NCI-H2107 (cell line): ENCODE data around the gene ELN.

ENCODE experiments used
- DNase-seq: peaks from one replicate; lab custom pipeline; 2025; lab: John Stamatoyannopoulos, UW

ELN gene

DNA sequence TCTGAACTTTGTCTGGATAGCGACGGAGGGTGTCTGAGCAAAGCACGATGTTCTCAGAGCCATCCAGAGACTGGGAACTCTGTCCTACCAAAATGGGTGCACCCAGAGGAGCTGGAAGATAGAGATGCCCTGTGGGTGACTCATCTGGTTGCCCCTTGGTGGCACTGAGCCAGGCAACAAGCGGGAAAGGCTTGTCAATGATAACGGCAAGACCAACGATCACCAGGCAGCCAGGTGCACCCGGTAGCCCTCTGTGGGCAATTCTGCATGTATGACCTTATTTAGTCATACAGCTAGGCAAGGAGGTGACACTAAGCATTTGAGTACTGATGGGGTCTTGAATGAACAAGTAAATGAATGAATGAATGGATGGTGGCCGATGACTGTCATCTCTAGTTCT, 2.8 kb upstream of the ELN start:
- no peak for DNase-seq

DNA sequence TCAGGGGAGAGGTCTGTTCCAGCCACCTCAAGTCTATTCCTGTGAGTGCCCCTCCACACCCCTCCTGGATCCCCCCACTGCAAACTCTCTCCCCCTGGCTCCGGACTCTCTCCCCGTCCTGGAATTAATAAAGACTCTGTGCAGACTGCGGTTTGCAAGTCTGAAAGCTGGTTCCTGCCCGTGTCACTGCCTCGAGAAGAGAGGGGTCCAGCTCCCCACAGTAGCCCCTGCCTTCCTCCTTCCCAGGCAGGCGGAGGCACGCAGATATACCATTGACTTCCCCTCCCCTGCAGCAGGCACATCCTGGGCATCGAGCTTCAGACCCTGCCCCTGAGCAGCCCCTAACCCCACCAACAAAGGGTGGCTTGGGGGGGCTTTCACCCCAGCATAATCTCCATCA, 2.2 kb upstream of the ELN start:
- DNase-seq: no peak

DNA sequence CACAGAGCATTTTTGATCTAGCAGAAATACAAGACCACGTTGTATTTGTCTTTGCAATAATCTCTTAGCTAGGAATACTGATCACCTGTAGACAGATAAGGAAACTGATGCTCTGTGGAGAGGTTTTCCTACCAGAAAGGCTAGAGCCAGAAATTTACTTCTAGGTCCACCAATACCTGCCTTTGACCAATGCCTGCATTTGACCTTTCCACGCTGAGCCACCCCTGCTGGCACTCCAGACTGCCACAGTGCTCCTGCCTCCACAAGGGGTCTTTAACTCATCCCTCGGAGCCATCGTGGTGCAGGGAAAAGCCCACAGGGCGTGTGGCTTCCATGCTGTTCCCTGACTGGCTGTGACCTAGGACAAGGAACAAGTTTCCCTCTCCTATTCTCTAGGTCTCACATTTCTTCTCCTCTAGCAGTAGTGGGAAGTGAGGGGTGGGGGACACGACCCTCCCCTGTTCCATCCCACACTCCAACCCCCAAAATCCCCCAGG, 1.5 kb upstream of the ELN start:
- DNase-seq: no peak

DNA sequence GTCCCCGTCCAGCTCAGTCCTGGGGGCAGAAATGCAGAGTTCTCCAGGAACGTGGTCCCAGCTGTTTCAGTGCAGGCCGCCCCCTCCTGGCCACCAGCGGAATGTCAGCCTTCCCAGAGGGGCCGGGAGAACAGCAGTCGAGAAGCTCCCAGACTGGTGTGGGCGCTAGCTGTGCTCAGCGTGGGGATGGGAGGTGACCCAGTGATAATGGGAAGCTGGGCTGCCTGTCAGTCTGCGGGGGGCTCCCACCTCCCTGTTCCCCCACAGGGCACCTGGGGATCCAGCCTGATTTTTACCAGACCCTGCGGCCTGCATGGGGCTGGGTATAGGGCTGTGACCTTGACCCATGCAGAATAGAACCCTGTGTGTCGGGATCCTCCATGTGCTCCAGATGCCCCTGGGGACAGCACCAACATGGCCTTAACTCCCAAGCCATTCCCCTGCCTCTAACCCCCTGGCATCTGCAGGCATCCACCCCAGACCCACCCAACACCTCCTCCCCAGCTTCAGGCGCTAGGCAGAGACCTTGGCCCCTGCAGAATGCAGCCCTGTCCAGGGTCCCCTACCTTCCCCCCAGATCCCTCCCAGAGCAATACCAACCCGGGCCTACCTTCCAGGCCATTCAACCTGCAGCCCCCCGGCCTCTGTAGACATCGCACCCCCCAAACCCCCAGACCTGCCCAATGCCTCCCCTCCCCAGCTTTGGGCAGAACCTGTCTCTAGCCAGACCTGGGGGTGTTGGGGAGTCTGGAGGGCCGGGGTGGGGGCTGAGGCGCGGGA, 880 bp upstream of the ELN start:
- DNase-seq: no peak

DNA sequence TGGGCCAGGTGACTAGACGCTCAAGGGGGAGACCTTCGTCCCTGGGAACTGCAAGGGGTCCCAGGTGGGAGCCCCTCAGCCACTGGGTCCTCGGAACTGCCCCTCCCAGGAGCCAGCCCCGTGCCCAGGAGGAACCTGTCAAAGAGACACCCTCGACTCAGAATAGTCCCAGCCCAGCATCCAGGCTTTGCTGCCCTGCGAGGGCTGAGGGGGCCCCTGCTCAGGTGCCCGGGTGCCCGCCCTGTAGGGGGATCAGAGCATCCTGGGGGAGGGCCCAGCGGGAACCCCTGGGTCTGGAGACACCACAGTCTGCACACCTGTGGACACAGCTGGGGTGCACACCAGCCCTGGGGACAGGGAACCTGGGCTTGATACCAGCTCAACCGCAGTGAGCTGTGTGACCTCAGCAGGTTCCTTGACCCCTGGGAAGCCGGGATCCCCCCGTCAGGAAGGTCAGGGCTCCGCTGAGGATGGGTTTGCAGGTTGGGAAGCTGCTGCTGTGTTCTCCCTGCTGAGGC, 407 bp downstream of the ELN start:
- no peak for DNase-seq

DNA sequence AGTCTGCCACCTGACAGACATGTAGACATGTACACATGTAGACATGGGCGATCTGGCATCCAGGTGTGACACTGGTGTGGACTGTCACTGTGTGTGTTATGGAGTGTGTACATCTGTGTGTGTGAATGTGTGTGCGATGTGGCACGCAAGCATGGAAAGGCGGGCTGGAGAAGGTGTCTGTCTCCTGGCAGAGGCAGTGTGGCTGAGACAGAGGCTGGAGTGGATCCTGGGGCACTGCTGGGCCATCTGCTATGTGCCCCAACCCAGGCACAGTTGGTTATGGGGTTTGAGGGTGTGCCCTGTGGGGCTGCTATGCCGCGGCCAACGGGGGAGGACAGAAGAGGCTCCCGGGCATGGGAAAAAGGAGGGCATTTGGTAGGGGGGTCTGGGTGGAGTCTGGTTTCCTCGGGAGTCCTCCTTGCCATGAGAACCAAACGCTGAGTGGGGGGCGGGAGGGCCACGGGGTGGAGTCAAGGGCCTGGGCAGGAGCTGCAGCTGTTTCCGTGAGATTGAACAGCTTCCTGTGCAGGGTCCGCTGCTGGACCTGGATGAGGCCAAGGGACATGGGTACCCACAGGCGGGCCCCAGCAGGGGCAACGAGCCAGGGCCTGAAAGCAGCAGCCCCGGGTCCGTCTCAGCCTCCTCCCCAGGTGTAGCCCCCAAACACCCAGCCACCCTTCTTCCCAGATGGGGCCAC, 1.3 kb downstream of the ELN start:
- DNase-seq: no peak

DNA sequence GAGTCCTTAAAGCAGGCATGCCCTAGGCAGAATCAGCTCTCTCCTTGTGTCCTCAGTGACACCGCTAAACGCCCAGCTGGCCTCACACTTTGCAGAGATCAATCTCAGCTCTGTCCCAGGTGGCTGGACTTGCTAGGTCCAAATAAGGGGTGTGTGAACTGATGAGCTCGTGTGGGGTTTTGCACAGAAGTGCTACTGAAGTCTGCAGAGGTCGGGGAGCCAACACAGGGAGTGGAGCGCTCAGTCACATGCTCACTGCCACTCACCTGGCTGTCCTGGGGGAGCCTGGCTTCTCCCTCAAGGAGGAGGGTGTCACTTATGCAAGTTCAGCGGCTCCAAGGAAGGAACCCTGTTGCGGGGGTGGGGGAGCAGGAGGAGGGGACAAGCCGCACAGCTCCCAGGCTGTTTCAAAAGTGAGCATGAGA, 2.0 kb downstream of the ELN start:
- no peak for DNase-seq

DNA sequence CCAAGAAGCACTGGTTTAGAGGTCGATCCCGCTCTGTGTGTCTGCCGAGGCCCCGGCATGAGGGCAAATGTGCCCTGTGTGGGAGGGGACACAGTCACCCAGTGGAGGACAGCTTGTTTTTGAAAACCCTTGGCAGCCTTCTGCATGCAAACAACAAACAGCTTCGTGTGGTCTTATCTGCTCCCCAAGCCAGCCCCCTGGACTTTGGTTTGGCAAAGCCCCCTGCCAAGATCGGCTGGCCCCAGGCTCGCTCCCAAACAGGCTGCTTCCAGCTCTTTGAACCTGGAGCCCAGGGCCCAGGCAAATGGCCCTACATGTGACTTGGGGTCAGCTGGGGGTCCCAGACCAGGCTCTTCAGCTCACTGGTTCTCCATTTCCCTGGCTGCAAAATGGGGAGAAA, 2.9 kb downstream of the ELN start:
- DNase-seq: no peak

DNA sequence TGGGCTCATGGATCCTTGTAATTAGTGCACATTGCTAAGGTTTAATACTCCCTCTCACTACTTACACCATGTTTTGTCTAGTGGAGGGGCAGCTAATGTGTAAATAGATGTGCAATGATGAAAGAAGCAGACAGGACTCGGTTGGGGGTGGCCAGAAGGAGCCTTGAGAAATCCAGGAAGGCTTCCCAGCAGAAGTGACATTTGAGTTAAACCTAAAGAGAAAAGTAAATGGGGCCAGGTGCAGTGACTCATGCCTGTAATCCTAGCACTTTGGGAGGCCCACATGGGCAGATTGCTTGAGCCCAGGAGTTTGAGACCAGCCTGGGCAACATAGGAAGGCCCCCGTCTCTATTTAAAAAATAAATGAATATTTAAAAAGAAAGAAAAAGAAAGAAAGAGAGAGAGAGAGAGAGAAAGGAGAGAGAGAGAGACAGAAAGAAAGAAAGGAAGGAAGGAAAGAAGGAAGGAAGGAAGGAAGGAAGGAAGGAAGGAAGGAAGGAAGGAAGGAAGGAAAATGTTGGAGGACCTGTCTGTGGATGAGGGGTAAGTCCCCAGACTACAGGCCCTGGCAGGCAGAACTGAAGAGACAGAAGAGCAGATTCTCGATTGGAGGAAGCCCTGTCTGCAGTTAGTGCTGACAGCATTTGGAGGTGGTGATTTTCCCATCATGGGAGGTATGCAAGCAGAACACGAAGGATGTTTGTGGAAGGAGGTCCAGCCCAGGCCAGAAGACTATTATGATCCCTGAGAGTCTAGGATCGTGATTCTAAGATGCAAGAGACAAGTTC, 3.6 kb downstream of the ELN start:
- DNase-seq: no peak

DNA sequence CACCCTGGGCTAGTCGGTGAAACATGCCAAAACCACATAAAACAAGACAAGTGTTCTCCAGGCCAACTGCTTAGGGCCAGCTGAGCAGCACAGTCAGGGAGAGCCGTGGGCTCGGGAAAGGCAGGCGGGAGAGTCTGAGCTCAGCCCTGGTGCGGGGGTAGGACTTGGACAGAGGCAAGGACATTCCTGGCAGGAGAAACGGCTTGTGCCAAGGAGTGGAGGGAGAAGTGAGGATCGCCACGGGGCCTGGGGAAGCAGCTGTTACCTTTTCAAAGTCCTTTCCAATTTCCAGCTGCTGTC, 4.2 kb downstream of the ELN start:
- DNase-seq: no peak

DNA sequence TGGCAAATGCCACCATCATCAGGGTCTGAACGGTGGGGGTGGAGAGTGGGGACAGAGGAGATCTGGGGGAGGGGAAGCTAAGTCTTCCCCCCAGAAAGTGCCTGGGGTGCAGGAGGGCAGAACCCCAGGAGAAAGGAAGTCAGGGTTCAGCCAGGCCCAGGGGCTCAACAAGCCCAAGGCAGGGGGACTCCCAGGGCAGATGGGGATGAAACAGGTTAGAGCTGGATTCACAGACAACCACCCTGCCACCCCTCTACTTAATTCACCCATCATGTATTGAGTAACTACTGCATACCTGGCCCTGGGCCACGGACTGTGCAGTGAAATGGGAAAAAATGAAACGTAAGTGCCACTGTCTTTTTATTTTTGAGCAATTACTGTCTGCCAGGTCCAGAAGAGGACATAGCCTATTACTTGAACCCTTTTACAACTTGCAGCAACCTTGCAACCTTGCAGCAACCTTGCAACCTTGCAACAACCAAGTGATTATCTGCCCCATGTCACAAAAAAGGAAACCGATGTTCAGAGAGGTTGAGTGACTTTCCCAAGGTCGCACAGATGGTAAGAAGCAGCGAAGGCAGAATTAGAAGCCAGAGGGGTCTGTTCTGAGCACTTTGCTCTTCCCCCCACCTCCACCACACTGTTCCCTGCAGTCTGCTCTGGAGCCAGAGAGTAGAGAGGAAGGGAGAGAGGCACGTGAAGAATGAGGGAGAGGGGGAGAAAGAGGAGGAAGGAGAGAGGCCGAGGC, 4.8 kb downstream of the ELN start:
- DNase-seq: no peak

DNA sequence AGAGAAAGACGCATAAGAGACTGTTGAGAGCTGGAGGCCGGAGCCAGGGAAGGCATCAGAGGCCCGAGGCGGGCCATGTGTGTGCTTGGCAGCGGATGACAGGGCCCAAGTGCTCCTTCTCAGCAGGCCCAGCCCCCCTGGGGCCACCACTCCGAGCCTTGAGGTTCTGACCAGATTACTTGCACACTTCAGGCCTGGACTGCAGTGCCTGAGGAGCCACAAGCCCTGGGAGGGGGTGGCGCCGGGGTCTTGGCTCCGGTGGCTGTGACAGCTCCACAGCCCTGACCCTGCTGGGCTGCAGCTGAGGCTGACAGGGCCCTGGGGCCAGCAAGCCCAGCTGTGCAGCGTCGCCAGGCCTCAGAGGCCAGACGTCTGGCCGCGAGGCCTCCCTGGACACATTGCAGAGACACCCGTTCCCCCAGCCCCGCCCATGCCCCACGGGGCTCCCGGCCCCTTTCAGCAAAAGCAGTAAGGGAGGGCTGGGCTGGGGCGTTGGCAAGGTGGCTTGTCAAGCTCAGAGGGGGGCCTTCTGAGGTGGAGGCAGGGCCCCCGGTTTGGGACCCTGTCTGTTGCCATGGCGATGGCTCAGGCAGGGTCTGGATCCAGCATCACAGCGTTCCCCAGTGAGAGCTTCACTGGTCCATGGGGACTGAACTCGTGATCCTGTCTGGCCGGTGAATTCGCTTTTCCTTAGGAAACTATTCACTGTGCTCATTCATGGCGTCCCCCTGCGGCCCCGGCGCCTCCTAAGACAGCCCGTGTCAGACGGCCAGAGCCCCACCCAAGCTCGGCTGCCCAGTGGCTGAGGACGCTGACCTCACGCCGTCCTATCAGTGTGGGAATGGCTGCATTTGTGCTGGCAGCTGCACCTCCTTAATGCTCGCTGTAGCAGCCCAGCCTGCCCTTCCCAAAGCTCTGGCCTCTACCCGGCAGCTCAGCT, 5.7 kb downstream of the ELN start:
- DNase-seq: no peak

DNA sequence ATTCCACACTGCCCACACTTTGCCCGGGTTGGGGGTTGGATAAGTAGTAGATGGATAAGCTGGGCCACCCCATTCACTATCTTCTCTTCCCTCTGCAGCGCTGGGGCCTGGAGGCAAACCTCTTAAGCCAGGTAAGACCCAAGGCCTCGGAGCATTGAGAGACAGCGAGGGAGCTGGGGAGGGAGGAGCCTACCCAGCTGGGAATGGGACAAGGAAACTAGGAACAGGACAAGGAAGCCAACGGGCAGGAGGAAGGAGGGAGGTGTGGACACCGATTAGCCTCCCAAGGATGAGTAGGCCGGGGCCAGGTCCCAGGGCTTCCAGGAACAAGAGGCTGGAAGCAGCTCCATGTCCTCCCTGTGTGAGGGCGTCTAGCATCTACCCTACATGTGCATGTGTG, 9.6 kb downstream of the ELN start:
- DNase-seq: no peak

DNA sequence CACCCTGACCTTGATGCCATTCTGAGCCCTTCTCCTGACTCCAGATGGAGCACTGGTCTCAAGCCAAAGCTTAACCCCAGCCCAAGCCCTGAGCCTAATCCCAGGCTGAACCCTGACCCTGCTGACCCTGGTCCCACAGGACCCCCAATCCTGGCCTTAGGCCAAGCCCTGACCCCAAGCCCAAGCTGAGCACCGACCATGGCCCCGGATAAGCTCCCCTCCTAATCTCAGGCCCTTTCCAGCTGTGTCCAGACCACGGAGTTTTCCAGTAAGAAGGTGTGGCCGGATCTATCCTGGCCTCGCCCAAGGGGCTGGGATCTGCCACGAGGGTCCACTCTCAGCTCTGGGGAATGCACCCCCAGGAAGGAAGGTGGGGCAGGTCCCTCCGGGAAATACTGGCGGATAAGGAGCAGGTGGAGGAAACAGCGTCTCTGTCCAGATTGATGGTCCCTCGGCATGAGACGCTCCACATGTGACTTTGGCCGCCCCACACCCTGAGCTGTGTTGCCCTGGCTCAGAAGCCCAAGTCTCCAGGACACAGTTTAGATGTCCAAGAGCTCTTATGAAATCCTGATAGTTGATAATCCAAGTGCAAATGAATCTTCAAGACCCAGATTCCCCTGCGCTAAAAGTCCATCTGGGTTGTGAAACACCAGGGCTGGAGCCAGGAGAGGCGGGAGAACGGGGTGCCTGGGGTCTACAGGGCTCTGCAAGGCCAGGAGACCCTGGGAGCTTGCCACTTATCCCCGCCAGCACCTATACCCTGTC, 10.4 kb downstream of the ELN start:
- DNase-seq: no peak

DNA sequence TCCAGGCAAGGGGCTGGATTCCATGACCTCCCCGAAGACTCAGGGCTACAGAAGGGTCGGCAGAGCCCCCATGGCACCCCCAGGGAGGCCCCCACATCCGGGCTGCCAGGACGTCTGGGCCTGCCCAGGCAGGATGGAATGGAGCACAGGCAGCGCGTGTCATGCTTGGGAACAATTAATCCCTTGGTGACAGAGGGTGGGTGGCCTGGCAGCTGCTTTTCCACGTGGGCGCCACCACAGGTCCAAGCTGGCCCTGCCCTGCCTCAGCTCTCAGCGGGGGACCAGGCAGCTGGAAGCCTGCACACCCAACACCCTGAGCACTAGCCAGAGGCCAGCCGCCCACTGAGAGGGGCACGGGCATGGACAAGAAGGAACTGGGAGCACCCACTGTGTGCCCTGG, 11.4 kb downstream of the ELN start:
- peak; percentile 48 for DNase-seq

DNA sequence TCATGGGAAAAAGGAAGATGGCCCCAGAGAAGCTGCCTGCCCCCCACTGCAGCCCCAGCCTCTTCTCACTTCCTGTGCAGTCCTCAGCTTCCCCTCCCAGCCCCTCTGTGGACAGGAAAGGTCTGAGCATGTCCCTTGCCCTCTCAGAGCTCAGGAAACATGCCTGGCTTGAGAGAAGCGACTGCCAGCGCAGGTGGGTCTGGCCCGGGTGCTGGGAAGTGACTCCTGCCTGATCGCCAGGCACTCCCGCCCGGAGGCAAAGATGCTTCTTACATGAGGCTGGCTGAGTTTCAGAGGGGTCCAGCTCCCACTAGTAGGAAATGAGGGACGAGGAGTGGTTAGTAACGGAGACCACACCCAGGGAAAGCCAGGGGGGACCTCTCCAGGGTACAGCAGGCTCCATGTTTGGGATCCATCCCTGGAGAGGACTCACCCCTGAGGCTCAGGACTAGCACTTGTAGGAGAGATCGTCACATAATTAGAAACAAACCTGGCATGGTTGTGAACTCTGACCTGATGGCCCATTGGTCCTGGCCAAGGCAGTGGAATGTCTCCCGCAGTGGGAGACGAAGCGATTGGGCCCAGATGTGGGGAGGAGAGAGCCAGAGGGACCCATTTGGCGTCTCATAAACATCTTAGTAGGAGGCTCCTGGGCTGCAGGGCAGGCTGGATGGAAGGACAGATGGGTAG, 12.3 kb downstream of the ELN start:
- DNase-seq: no peak

DNA sequence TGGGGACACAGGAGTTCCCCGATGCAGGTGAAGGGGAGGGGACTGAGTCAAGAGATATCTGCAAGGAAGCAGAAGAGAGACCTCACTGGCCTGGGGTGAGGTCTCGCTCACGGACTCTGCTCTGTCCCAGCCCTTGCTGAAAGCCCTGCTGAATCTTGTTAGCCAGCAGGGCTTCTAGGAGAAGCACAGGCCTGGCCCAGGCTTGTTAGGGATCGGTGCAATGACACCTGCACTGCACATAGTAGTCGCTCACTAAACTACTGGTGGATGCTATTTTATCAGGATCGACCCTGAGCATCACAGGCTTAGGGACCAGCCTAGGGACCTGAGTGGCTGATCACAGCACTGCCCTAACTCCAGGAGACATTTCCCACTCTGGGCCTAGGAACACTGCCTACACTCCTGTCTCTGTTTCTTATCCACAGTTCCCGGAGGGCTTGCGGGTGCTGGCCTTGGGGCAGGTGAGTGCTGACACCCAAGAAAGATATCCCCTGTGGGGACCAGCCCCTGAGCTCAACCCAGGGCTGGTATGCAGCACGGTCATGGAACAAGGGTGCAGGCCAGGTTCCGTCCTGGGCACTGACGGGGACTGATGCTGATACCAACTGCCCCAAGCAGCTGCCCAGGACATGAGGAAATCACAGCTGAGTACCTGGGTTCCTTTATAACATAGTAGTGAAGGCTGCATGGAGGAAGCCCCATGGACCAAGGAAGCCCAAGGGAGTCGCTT, 13.0 kb downstream of the ELN start:
- DNase-seq: no peak

DNA sequence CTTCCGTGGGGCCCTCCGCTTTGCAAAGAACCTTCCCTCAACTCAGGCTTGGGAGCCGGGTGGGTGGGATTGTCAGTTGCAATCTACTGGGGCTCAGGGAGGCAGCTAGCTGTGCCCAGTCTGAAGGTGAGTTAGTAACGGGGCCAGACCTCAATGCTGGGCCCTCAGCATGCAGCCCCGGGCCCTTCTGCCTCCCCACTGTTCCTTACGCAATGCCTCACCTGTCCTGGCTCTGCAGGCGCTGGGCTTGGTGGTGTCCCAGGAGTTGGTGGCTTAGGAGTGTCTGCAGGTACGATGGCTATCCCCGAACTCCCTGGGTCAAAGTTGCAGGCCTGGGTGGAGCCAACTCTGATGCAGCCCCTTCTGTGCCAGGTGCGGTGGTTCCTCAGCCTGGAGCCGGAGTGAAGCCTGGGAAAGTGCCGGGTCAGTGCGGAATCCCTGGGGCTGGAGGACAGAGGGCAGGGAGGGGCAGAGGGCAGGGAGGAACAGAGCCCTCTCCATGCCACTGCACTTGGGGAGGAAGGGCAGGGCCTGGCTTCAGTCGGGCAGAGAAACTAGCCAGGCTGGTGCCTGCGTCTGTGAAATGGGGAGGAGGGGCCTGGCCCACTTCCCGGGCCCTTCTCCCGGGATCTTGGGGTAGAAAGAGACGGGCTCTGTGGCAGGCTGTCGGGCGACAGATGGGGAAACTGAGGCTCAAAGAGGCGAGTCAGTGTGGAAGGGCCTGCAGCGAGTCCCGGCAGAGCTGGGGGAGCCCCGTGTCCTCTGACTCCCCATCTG, 15.0 kb downstream of the ELN start:
- DNase-seq: no peak
